Esophagus muscularis mucosa (tissue), 4 donors: ENCODE data around the gene ERMARD. TPM values are rescaled to one million over a fixed set of nuclear protein-coding genes. Genes with fewer than 3 reads are reported as not detected.

ENCODE experiments used
- DNase-seq: peaks from one replicate; pipeline ENCODE4 v3.0.0-alpha.2; 2017; ENCODE audit errors: extremely low spot score
- H3K27ac ChIP-seq, 4 donors: fragments of 200-600 bp; sonication (generic); replicated peaks in 1 of 4; 1 replicate in 3 of 4; 2 replicates in 1 of 4; pipeline ENCODE4 v1.5.1; 2016 to 2019; ENCODE audit warnings: mild to moderate bottlenecking in 1 of 4
- H3K27me3 ChIP-seq, 4 donors: fragments of 200-600 bp; sonication (generic); one replicate each; pipeline versions ENCODE4 v1.5.1 to v1.6.0; 2016 to 2019
- H3K36me3 ChIP-seq, 4 donors: fragments of 200-600 bp; sonication (generic); one replicate each; pipeline ENCODE4 v1.5.1; 2016 to 2019
- H3K4me1 ChIP-seq, 4 donors: fragments of 200-600 bp; sonication (generic); one replicate each; pipeline ENCODE4 v1.5.1; 2016 to 2019
- H3K4me3 ChIP-seq, 4 donors: fragments of 200-600 bp; sonication (generic); 1 replicate in 2 of 4; 2 replicates in 2 of 4; pipeline ENCODE4 v1.5.1; 2016 to 2019; ENCODE audit warnings: mild to moderate bottlenecking in 4 of 4, moderate library complexity in 1 of 4
- H3K9me3 ChIP-seq, 4 donors: fragments of 200-600 bp; sonication (generic); 1 replicate in 3 of 4; 2 replicates in 1 of 4; pipeline ENCODE4 v1.5.1; 2016 to 2019
- EP300 ChIP-seq: sonication (generic); formaldehyde crosslinking; IDR thresholded peaks from one replicate; pipeline ENCODE4 v1.6.1; 2017; ENCODE audit warnings: antibody characterized with exemption
- POLR2A ChIP-seq: fragments of 450-650 bp; IDR thresholded peaks from one replicate; pipeline ENCODE4 v1.6.1; 2017; ENCODE audit warnings: antibody characterized with exemption, moderate library complexity, mild to moderate bottlenecking, low read depth
- POLR2AphosphoS5 ChIP-seq, 2 donors: sonication (generic); formaldehyde crosslinking; IDR thresholded peaks; one replicate each; pipeline ENCODE4 v1.6.1; 2017; ENCODE audit warnings: antibody characterized with exemption in 2 of 2
- WGBS: methylation state at CpG from one replicate; pipeline ENCODE4 v1.1.5; 2018; 5-methylcytosine and 5-hydroxymethylcytosine counted together
- intact Hi-C: fragments of 100-400 bp; cut with DNase I; formaldehyde crosslinking; loops from one replicate; pipeline ENCODE4 v1.15.1; 2023
- total RNA-seq, 4 donors: library from RNA; depleted of rRNA; stranded (reverse); fragments of >200 nt; gene quantifications; one replicate each; pipeline versions ENCODE4 v1.1.0 to v1.2.1, GENCODE V29; 2016
- TF ChIP-seq, protein P1 (sequence below), 3 experiments: fragments of 200-600 bp in 2 of 3; fragments of 450-650 bp in 1 of 3; sonication (generic) in 2 of 3; IDR thresholded peaks; one replicate each; pipeline ENCODE4 v1.5.1; 2017 to 2019; ENCODE audit warnings: antibody characterized with exemption in 3 of 3, mild to moderate bottlenecking in 2 of 3, moderate library complexity in 1 of 3

Gene ERMARD
- total RNA-seq, 4 donors from 2014 or later, result 9.6 to 13.3 (median 12.4) TPM

DNA sequence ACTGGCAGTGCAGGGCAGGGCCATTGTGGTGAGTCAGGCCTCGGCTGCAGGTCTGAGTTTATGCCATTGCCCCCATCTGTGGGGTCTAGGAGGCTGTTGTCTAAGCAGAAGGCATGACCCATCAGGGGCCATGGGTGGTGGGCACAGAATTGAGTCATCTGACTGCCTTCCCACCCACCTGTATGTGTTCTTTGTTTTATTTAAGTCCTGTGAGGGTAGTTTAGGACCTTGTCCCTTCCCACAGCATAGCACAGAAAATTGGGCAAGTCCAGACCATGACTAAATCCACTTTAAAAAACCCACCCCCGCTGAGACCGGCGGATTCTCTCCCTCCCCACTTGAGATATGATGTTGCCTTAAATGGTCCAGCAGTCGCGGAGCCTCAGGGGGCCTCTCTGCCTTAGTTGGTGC is 40.3 kb downstream of the ERMARD start:
- Histone ChIP-seq H3K36me3 (no peaks in the 10 kb centered on the region), H3K4me3 (no peak overlapping the region), H3K9me3 (no peaks in the 10 kb centered on the region), H3K4me1 (peaks cover 14 to 25% (median 23%) of the 10 kb centered on the region in 4 donors), H3K27ac (no peak overlapping the region), H3K27me3 (no peaks in the 10 kb centered on the region)
- TF ChIP-seq, protein P1, sequence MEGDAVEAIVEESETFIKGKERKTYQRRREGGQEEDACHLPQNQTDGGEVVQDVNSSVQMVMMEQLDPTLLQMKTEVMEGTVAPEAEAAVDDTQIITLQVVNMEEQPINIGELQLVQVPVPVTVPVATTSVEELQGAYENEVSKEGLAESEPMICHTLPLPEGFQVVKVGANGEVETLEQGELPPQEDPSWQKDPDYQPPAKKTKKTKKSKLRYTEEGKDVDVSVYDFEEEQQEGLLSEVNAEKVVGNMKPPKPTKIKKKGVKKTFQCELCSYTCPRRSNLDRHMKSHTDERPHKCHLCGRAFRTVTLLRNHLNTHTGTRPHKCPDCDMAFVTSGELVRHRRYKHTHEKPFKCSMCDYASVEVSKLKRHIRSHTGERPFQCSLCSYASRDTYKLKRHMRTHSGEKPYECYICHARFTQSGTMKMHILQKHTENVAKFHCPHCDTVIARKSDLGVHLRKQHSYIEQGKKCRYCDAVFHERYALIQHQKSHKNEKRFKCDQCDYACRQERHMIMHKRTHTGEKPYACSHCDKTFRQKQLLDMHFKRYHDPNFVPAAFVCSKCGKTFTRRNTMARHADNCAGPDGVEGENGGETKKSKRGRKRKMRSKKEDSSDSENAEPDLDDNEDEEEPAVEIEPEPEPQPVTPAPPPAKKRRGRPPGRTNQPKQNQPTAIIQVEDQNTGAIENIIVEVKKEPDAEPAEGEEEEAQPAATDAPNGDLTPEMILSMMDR (IDR thresholded peaks at IDR 0.05), result no peak
- TF ChIP-seq EP300 (no peak), POLR2A (no peak), POLR2AphosphoS5 (IDR thresholded peaks at IDR 0.05) (no peak)
- DNase-seq, result peak; percentile 31
- WGBS, result 73% methylated on average over 6 of the region's 6 CpGs
- intact Hi-C loops, result loop anchor here (5.0 kb wide), 1 partner anchor 736 kb away; no protein-coding TSS in a partner anchor

DNA sequence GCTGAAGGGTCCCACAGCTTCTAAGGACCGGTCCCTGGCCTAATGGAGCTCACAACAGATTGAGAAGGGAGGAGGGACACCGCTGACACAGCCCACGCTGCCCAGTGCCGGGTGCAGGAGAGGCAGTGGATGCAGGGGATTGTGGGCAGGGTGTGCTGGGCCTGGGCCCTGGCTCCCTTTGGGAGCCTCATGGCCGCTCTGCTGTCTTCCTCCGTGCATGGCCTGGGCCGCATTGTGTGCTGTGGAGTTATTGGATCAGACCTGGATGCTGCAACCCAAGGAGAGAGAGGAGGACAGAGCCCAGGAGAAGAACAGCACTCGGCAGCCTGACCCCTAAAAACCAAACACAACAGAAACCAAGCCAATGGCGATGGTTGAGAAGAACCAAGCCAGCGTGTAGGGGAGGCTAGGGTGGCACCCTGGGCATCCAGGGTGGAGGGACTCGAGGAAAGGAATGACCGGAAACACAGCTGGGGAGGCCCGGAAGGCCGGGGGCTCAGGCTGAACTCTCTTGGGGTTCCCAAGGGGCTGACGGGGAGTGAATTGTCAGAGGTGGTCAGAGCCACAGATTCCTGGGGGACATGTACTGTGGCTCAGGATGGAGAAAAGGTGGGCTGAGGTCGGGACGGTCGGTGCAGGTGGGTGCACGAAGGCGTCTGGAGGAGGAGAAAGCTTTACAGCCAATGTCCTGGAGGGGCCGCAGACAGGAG is 41.0 kb downstream of the ERMARD start:
- 91% methylated on average over 21 of the region's 21 CpGs for WGBS
- Histone ChIP-seq H3K27me3 (no peaks in the 10 kb centered on the region), H3K4me3 (no peak overlapping the region), H3K4me1 (peaks cover 14 to 25% (median 23%) of the 10 kb centered on the region in 4 donors), H3K9me3 (no peaks in the 10 kb centered on the region), H3K36me3 (no peaks in the 10 kb centered on the region), H3K27ac (no peak overlapping the region)
- TF ChIP-seq POLR2AphosphoS5 (IDR thresholded peaks at IDR 0.05) (no peak), POLR2A (no peak)
- TF ChIP-seq, protein P1 (IDR thresholded peaks at IDR 0.05), result no peak
- DNase-seq, result peak; percentile 60
- intact Hi-C loops, result loop anchor here (5.0 kb wide), 1 partner anchor 735 kb away; no protein-coding TSS in a partner anchor

DNA sequence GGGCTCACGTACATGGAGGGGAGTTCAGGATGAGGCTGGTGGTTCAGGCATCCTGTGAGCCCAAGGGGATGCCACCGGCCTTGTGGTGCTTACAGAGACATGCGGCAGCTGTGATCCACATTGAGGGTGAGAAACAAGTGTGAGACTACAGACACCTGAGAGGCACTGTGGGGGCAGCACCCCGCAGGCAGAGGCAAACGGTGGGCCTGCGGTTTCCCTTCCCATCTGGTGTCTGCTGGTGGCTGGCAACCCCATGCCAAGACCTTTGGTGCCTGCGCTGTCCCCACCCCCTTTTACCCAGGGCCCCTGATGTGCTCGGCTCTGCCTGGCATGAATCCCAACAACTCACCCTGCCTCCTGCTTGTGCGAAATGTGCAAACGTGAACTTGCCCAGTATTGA is 42.0 kb downstream of the ERMARD start:
- H3K4me1 ChIP-seq, result peaks cover 14 to 25% (median 23%) of the 10 kb centered on the region in 4 donors
- no peaks in the 10 kb centered on the region for H3K36me3 ChIP-seq
- 83% methylated on average over 10 of the region's 10 CpGs for WGBS
- H3K4me3 ChIP-seq, result no peak overlapping the region
- TF ChIP-seq, protein P1 (IDR thresholded peaks at IDR 0.05), result no peak
- TF ChIP-seq EP300, result no peak
- no peak for TF ChIP-seq POLR2A
- no peak for TF ChIP-seq POLR2AphosphoS5 (IDR thresholded peaks at IDR 0.05)
- no peaks in the 10 kb centered on the region for H3K9me3 ChIP-seq
- peak; percentile 64 for DNase-seq
- no peak overlapping the region for H3K27ac ChIP-seq
- no peaks in the 10 kb centered on the region for H3K27me3 ChIP-seq
- intact Hi-C loops, result loop anchor here (5.0 kb wide), 1 partner anchor 734 kb away; no protein-coding TSS in a partner anchor

- peak; percentile 57 for DNase-seq
- WGBS, result 86% methylated on average over 13 of the region's 13 CpGs
- intact Hi-C loops, result loop anchor here (5.0 kb wide), 1 partner anchor 733 kb away; no protein-coding TSS in a partner anchor
- Histone ChIP-seq H3K9me3 (no peaks in the 10 kb centered on the region), H3K36me3 (no peaks in the 10 kb centered on the region), H3K27ac (no peak overlapping the region), H3K4me3 (no peak overlapping the region), H3K4me1 (peaks cover 14 to 22% (median 18%) of the 10 kb centered on the region in 4 donors), H3K27me3 (no peaks in the 10 kb centered on the region)
- TF ChIP-seq POLR2AphosphoS5 (IDR thresholded peaks at IDR 0.05) (no peak), EP300 (no peak), POLR2A (no peak)
- TF ChIP-seq, protein P1 (IDR thresholded peaks at IDR 0.05), result no peak
Observed at GRCh38 chr6:169794317-169795055, 43.1 kb downstream of the ERMARD start.
